ENCODE data around the gene EXOC4. TPM values are rescaled to one million over a fixed set of nuclear protein-coding genes. Genes with fewer than 3 reads are reported as not detected.

Gene EXOC4
- total RNA-seq, 2 donors from 2014 or later = 106 to 115 TPM

GRCh38 chr7:133309333-133309732, 56.5 kb downstream of the EXOC4 start:
- 92 to 96% methylated on average over 4 of the region's 6 CpGs for WGBS, 2 experiments (ENCODE audit: insufficient coverage in 1 of 2, insufficient read length in 1 of 2)
- no peak overlapping the region for H3K4me3 ChIP-seq (ENCODE audit: low read length)
- peaks cover 22% of the 10 kb centered on the region for H3K27me3 ChIP-seq (ENCODE audit: control insufficient read depth, insufficient read depth, low read length, poor library complexity, severe bottlenecking)
- peaks cover 4% of the 10 kb centered on the region for H3K4me1 ChIP-seq (ENCODE audit: control insufficient read depth, insufficient read depth, low read length)
- no peak overlapping the region for H3K27ac Mint-ChIP-seq
- no peak for DNase-seq
- peaks cover 37% of the 10 kb centered on the region for H3K36me3 ChIP-seq (ENCODE audit: control insufficient read depth, insufficient read depth, low read length)
- no peak for TF ChIP-seq CTCF (conservative IDR thresholded peaks at IDR 0.05)
- H3K4me1 Mint-ChIP-seq = peaks cover 13% of the 10 kb centered on the region
- no peak overlapping the region for H3K4me3 Mint-ChIP-seq
- H3K9me3 Mint-ChIP-seq = no peaks in the 10 kb centered on the region
- no peak overlapping the region for H3K9ac ChIP-seq (ENCODE audit: extremely low read depth, low read length, poor library complexity, severe bottlenecking)
- H3K9me3 ChIP-seq (ENCODE audit: control insufficient read depth, low read length) = no peaks in the 10 kb centered on the region
- H3K36me3 Mint-ChIP-seq (ENCODE audit: low read depth) = peaks cover 41% of the 10 kb centered on the region
- H3K27ac ChIP-seq (ENCODE audit: low read depth, low read length) = no peak overlapping the region
- H3K27me3 Mint-ChIP-seq (ENCODE audit: insufficient read depth) = peaks cover 21% of the 10 kb centered on the region

- Mint-ChIP-seq H3K9me3 (no peaks in the 10 kb centered on the region), H3K27ac (no peak overlapping the region), H3K4me1 (peaks cover 13% of the 10 kb centered on the region), H3K4me3 (no peak overlapping the region), H3K36me3 (ENCODE audit: low read depth) (peaks cover 45% of the 10 kb centered on the region), H3K27me3 (ENCODE audit: insufficient read depth) (peaks cover 21% of the 10 kb centered on the region)
- Histone ChIP-seq H3K4me3 (ENCODE audit: low read length) (no peak overlapping the region), H3K36me3 (ENCODE audit: control insufficient read depth, insufficient read depth, low read length) (peaks cover 37% of the 10 kb centered on the region), H3K27ac (ENCODE audit: low read depth, low read length) (no peak overlapping the region), H3K9me3 (ENCODE audit: control insufficient read depth, low read length) (no peaks in the 10 kb centered on the region), H3K4me1 (ENCODE audit: control insufficient read depth, insufficient read depth, low read length) (peaks cover 4% of the 10 kb centered on the region), H3K27me3 (ENCODE audit: control insufficient read depth, insufficient read depth, low read length, poor library complexity, severe bottlenecking) (peaks cover 22% of the 10 kb centered on the region), H3K9ac (ENCODE audit: extremely low read depth, low read length, poor library complexity, severe bottlenecking) (no peak overlapping the region)
- TF ChIP-seq CTCF (conservative IDR thresholded peaks at IDR 0.05) = no peak
- no peak for DNase-seq
- WGBS, 2 experiments (ENCODE audit: insufficient coverage in 1 of 2, insufficient read length in 1 of 2) = 62 to 69% methylated on average over 2 to 3 of the region's 3 CpGs
These were observed 57.5 kb downstream of the EXOC4 start for GRCh38 chr7:133310232-133310862.

GRCh38 chr7:133313575-133313974, 60.7 kb downstream of the EXOC4 start:
- peaks cover 6% of the 10 kb centered on the region for H3K27me3 Mint-ChIP-seq (ENCODE audit: insufficient read depth)
- 80% methylated on average over 1 of the region's 1 CpG; no CpG with 5 or more reads in 1 of the 2 experiments for WGBS, 2 experiments (ENCODE audit: insufficient coverage in 1 of 2, insufficient read length in 1 of 2)

More at GRCh38 chr7:133313575-133313974, 60.7 kb downstream of the EXOC4 start:
- peaks cover 6% of the 10 kb centered on the region for H3K36me3 ChIP-seq (ENCODE audit: control insufficient read depth, insufficient read depth, low read length)
- Mint-ChIP-seq H3K36me3 (ENCODE audit: low read depth) (peaks cover 24% of the 10 kb centered on the region), H3K4me1 (peaks cover 13% of the 10 kb centered on the region), H3K27ac (no peak overlapping the region), H3K4me3 (no peak overlapping the region), H3K9me3 (no peaks in the 10 kb centered on the region)
- H3K4me3 ChIP-seq (ENCODE audit: low read length) = no peak overlapping the region
- no peaks in the 10 kb centered on the region for H3K9me3 ChIP-seq (ENCODE audit: control insufficient read depth, low read length)
- H3K4me1 ChIP-seq (ENCODE audit: control insufficient read depth, insufficient read depth, low read length) = no peaks in the 10 kb centered on the region
- DNase-seq = no peak
- no peak overlapping the region for H3K9ac ChIP-seq (ENCODE audit: extremely low read depth, low read length, poor library complexity, severe bottlenecking)
- TF ChIP-seq CTCF (conservative IDR thresholded peaks at IDR 0.05) = no peak
- peaks cover 10% of the 10 kb centered on the region for H3K27me3 ChIP-seq (ENCODE audit: control insufficient read depth, insufficient read depth, low read length, poor library complexity, severe bottlenecking)
- H3K27ac ChIP-seq (ENCODE audit: low read depth, low read length) = no peak overlapping the region
